Stimulated activated CD4-positive, alpha-beta T cell treated with anti-CD3 and anti-CD28 coated beads, Interleukin-1b, Interleukin-23, amount 100 ng/mL, for 4 hours (primary cell): ENCODE measurements around the gene CNPPD1.

Experiments used
- DNase-seq, 2 donors: peaks; one replicate each; pipeline ENCODE4 v3.0.0-alpha.2; 2020; ENCODE audit warnings: low read depth in 2 of 2

CNPPD1 gene

DNA sequence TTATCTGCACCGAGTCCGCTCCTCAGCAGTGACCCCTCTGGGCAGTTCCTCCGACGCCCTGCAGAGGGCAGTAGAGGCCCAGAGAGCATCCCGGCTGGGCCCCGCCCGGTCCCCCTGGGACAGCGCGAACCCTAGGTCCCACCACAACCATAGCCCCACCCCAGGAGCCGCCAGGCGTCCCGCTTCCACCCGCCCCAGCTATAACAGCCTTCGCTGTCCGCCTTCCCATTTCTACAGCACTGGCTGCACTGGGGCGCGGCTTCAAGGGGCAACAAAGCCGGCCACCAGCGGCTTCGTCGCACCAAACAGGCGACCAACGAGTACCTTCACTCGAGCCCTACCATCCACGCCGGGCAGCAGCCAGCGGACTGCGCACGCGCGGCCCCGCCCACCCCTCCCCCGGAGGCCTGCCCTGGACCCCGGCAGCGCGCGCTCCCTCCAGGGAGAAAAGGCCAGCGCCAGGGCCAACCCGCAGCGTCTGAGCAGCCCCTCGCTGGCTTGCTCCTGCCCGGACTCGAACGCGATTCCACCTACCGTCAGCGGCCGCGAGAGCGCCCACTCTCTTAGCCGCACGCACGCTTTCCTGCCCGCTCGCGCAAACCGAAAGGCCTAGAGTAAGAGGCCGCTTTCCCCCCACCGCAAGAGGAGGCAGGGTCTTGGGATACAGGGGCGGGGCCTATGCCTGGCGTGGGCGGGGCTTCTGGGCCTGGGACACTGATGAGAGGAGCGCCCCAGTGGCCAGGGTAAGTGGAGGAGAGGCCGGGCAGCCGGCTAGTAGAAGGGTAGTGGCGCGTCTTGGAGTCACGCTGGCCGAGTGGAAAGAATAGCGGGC, 16.3 kb downstream of the CNPPD1 start, which contains the start of gene NHEJ1:
NHEJ1 (minus strand) TSS at position 630 of the 832 bp plus-strand sequence. CDS start 2,453 bp downstream, outside the sequence.
- peak; percentile 91 to 95 for DNase-seq

DNA sequence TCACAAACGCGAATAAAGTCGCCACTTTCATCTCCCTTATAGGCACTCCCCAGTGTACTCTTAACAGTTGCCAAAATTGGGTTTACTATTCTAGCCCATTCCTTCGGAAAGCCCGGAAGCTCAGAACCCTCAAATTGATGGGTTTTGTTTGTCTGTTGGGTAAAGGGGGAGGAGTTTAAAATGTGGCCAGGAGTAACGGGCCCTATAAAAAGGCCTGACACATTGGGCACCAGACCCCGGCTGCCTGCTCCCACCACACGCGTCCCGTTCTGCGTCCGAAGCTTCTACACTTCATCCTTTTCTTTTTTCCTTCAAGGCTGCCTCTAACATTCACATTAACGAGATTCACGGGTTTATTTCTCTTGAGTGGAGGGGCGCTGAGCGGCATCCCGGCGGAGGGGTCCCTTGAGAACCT, 16.9 kb downstream of the CNPPD1 start:
- DNase-seq: no peak

DNA sequence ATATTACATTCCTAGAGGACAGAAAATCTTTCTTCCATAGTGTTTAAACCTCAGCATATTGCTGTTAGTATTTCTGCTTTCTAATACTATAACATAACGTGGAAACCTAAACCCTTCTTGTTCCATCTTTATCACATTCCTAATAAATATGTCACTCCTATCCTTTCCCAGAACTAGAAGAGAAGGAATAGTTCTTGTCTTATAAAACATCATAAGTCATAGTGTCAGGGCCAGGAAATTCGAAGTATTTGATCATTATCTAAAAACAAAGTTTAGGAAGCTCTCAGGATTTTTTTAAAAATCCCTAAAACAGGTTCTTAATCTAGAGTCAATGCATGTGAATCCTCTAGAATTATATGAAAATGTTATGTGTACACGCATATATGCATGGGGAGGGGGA, 18.1 kb downstream of the CNPPD1 start:
- no peak for DNase-seq

DNA sequence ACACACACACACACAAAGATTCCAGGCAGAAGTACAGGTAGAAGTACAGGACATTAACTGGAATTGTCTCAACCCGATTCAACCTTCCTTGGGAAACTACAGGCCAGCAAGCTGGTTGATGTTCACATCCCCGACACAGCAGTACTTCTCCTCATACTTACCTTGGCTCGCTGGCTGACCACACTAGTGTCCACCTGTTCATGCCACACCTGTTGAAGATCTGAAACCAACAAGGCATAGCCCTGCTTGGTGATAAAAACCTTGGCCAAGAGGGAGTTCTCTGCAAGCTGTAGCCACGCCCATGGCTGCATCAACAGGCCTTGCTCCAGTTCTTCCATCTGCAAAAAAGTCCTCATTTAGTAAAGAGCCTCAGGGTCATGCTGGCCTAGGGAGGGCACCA, 18.7 kb downstream of the CNPPD1 start:
- DNase-seq: no peak

DNA sequence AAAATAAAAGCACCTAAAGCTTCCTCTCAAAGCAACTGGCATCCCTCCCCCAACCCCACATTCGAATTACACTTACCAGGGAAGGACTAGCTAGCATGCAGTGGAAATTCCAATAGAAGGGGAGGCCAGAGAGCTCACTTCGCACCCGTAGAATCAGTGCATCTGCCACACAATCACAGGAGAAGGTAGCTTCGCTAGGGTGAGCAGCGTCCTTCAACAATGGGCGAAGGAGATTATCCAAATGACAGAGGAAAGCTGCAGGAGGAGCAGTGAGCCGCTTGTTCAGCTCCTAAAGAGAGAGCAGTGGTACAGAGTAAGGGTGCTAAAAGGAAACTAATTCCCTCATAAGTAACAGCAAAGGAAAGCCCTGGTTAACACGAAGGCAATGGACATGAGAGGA, 19.3 kb downstream of the CNPPD1 start:
- no peak for DNase-seq

DNA sequence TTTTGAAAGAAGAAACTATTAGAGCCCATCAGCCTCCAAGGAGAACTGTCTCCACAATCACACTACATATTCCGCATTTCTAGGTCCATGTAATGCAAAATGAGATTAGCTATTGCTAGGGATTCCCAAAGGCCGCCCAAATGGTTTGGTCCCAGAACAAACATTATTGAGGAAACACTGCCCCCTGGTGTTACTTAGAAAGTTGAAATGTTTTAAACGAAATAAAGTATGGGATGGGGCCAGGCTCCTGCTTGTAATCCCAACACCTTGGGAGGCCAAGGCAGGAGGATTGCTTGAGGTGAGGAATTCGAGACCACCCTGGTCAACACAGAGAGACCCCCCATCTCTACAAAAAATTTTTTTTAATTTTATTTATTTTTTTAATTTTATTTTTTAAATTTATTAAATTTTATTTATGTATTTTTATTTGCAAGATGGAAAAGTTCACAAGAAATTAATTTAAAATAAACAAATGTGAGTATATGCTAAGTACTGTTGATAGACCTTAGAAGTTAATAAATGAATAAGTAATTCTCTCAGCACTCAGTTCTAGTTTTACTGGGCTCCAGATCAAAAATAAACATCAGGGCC, 21.6 kb downstream of the CNPPD1 start:
- DNase-seq: peak in 1 of 2 donors; percentile 23

DNA sequence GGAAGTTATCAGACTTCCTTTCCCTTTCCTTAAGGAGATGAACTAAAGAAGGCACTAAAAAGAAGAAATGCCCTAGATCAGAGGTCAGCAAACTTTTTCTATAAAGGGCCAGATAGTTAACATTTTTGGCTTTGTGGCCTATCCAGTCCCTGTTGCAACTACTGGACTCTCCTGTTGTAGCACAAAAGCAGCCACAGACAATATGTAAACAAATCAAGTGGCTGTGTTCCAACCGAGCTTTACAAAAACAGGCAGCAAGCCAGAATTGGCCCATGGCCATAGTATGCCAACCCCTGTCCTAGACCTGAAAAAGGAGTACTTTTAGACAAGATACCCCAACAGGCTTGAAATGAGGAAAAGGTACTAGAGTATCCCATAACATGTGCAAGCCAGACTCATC, 27.1 kb downstream of the CNPPD1 start:
- DNase-seq: no peak

DNA sequence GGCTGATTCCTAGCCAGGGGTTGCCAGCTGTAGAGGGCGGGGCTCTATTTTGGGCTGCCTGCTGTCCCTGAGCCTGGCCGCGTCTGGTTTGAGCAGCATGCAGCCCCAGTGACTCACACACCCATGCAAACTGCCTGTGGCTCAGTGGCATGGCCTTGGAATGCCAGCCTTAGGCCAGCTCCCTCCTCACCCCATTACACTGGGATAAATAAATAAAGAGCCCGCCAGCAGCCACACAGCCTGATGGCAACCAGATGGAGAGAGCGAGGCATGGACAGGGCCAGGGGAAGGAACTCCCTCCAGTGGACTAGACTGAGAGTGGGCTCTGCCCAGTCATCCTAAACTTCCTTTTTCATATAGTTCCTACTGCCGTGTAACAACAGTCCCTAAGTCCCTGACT, 34.4 kb downstream of the CNPPD1 start:
- no peak for DNase-seq

DNA sequence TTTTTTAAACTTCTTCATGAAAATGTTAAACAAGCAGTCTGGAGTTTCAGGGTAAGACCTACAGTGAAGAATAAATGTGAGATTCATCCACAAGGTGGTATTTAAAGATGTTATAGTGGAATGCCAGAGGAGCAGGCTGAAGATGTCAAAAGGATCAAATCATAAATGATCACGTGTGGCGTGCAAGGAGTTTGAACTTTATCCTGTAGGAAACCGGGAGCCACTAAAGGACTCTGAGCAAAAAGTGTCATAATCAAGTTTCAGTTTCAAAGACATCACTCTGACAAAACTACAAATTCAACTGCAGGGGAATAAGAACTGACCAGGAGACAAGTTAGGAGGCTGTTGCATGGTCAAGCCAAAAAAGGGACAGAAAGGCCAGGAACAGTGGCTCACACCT, 36.0 kb downstream of the CNPPD1 start:
- no peak for DNase-seq

DNA sequence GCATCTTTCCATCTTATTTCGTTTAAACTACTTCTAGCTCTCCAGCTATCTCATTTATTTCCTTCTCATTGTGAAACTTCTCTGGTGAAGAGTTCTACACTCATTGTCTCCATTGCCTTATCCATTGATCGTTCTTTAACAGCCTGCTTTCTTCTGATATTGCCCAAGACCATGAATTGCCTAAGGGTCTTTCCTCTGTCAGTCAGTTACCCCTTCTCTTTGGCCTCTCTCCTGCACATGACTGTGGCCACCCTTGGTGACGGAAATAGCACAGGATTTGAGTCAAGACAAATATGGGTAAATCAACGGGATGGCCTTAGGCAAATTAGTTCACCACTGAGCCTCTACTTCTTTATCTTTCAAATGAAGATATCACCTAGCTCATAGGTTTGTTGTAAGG, 42.7 kb downstream of the CNPPD1 start:
- no peak for DNase-seq

DNA sequence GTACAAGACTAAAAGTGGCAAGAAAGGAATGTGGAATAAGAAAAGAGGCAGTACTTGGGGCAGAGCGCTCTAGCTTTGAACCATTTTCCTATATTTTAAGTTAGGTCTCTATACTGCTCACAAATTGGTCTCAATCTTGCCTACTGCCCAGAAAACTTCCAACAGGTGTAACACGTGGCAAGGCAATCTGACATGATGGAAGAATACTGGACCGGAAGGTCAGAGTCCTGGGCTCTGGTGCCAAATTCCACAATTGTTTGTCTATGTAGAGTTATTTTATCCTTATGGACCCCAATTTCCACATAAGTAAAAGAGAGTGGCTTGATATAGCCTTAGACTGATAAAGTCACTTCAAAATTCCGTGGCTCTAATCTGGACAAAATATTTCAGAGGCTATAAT, 45.0 kb downstream of the CNPPD1 start:
- DNase-seq: no peak

DNA sequence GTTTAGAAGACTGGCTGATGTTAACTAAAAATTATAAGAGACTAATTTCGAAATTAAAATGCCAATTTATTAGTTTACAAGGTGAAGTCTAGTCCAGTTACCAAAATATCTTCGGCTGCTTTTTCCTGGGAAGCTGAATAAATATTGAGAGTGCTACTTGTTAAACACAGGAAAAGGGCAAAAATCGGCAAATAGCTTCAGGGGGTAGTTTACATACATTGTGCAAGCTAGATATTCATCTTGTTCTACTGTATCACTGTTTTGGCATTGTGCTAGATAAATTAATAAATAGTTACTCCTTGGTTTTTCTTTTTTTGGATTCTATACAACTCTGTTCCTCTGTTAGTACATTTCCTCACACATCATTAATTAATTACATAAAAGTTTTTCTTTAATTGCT, 45.4 kb downstream of the CNPPD1 start:
- DNase-seq: no peak

DNA sequence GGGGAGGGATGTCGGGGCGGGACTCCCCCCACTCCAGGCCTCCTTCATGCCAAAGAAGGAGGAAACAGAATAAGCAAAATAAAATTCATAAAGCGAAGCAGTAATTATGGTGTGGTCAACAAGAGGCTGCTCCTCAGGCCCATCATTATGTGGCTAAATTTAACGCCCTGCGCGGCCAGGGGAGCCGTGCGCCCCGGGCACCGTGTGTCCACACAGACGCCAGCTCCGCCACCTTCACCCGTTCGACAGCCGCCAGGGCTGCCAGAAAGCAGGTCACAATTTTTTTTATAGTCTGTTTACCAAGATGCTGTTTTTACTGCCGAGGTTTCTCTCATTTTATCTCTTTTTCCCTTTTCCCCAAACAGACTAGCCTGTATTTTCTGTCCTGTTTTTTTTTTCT, 47.1 kb downstream of the CNPPD1 start:
- no peak for DNase-seq

DNA sequence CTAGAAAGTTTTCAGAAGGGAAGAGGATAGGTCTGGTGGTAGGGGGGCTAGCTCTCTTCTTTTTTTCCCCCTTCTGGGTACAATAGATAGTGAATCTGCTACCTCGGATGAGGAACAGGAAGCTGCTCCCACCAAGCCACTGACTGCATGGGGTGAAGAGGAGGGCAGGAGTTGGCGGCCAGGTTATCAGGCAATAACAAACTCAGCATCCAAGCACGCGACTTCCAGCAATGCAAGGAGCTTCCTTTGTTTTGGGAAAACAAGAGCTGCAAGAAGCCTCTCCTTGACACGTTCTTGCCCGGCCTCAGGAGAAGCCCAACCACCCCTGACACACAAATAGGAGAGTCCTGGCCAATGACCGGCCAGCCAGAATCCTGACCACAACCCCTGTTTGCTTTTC, 48.3 kb downstream of the CNPPD1 start:
- no peak for DNase-seq

DNA sequence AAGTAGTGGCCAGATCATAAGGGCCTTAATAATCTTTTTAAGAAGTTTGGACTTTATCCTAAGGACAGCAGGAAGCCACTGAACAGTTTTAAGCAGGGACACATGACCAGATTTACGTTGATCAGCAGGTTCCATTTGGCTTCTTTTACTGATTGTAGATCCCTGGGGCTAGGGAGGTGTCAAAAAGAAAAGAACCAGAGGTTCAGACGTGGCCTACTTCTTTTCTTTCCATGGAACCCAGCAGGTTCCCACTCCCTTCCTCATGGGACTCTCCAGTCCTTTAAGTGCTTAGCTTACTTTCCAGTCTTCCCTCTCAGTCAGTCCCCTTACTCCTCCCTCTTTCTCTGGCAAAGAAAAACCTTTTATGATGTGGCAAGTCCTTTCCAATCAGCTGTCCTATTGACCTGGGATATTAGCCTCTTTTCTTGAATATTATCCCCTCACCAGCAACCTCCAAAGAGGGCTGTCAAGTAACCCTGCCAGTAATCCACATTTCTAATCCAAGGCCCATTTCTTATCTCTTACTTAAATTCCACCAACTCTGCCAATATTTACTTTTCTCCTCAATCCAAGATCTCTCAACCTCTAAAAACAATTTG, 49.6 kb downstream of the CNPPD1 start:
- DNase-seq: no peak

DNA sequence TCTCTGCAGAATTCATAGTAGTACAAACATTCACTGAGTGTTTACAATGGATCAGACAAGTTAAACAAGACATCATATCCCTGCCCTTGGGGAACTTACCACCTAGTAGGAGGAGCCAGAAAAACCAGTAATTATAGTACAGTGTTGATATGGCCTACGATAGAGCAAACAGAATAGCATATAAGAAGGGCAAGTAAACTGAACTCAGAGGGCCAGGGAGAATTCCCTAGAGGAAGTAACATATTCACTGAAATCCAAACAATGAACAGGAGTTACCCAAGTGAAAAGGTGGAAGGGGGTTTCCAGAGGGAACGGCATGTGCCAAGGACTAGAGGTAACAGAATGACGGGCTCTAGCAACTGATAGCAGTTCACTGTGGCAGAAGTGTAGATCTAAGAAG, 50.2 kb downstream of the CNPPD1 start:
- DNase-seq: no peak

DNA sequence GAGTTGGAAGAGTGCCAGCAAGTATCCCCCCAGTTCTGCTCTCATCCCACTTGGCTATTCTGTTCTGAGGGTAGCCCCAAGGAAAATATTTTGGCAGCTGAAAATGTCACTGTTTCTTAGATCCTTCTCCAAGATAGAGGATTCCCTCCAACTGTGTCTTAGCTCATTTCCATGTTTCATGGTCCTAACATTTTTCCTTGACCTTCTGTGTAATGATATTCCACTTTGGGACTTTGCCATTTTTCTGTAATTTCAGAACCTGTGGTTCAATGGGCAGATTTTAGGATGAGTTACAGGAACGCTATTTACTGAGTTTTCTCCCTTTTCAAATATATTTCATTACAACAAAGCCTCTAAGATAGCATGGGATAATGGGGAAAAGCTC, 50.8 kb downstream of the CNPPD1 start:
- no peak for DNase-seq

DNA sequence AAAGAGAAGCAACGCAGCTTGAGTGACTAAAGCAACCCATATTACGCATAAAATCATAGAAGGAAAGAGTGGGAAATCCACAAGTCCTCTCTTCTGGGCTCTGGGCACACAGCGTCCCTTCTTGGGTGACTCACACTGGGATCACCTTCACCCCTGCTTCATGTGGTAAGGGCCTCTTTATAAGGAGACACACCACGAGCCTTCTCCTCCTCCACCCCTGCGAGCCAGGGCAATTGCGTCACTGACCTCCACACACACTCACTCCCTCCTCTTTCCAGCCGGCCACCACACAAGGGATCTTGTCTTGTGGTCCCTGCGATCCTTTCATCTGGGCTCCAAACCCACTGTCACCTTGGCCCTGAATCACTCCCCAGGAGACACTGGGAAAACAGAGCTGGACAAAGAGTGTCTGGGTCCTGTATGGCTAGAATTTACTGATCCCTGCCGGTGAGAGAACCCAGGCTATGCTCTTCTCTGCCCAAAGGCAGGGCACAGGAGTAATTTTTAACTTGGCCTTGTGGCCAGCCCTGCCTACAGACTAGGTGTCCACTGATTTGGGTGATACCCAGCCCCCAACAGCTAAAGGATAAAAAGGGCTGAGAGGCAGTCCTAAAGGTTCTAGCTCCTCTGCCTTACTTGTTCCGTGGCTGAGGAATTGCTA, 51.4 kb downstream of the CNPPD1 start:
- no peak for DNase-seq

DNA sequence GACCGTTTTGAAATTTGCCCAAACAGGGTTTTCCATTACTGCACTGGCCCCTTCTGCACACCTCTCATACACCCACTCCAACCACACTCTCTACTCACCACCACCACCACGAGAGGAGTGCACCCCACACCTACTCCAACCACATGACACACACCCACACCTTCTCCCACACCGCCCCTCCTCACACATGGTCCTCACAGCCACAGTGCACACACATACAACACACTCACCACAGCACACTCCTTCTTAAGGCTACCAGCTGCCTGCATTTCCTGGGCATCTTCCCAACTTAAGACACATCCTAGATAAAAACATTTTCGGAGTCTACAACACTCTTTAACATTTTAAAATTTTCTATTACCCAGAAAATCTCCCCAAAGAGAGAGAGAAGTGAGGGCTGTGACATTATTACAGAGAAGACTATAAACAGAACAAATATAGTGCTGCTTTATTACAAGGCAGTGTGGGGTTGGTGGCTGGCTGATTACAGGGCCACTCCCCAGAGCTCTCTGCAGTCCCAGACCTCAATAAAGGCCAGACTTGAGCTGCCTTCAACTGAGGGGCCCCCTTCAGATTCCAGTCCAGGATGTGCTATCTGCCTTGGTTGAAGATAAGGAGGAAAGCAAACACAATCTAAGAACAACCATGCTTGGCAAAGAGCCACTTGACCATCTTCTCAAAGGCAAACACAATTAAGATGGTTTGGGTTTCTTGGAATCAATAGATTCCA, 52.2 kb downstream of the CNPPD1 start:
- DNase-seq: no peak

DNA sequence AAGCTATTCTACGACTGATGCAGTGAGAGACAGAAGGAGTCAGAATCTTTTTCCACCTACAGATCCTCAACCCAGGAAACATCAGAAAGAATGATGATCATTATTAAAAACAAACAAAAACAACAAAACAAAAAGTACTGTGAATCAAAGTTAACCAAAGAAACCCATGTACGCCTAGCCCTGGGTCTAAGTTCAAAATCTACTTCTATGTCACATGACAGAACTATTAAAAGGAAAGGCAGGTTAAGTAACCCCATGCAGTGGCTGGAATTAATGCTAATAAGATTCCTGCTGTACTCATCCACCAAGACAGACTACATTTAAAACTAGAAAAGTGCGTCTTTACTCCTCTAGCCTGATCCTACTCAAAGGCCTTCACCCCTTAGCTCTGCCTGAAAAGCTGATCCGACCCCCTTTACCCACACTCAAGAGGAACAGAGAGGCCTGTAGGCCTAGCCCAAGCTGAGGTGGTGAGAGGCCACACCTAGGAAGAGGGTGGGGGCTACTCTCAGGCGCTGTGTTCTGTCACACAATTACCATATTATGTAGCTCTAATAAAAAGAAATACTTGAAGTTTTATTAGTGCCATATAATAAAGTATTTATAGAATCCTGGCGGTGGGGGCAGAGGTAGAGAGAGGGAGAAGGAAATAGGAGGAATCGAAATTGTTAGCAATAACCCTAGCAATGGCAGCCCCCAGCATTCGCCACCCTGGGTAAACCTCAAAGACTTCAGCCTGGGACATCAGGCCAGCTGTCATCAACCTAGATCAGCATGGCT, 53.2 kb downstream of the CNPPD1 start:
- no peak for DNase-seq
